Fibroblast of villous mesenchyme (primary cell): ENCODE data around the gene NDUFAF8. TPM values are rescaled to one million over a fixed set of nuclear protein-coding genes. Genes with fewer than 3 reads are reported as not detected.

ENCODE experiments used
- DNase-seq: peaks from one replicate; pipeline ENCODE4 v3.0.0-alpha.2; 2010; ENCODE audit warnings: low read depth
- H3K4me3 ChIP-seq: 2 replicates; pipeline ENCODE4 v1.5.1; 2011; ENCODE audit warnings: low read depth, mild to moderate bottlenecking, low read length
- CTCF ChIP-seq: IDR thresholded peaks from 2 replicates; pipeline ENCODE4 v1.5.1; 2012; ENCODE audit warnings: low read depth, mild to moderate bottlenecking, low read length; ENCODE audit not compliant: insufficient read depth
- total RNA-seq: library from RNA; depleted of rRNA; stranded (reverse); fragments of >200 nt; gene quantifications from 2 replicates; pipeline ENCODE4 v1.2.3, GENCODE V29; 2012

NDUFAF8 gene
- total RNA-seq, 1 donor, result 31.5 TPM

GRCh38 chr17:81282141-81282540, 43.0 kb downstream of the NDUFAF8 start:
- no peak for TF ChIP-seq CTCF
- DNase-seq, result no peak
- H3K4me3 ChIP-seq, result no peak overlapping the region

GRCh38 chr17:81282876-81283275, 43.8 kb downstream of the NDUFAF8 start:
- H3K4me3 ChIP-seq, result no peak overlapping the region
- DNase-seq, result no peak
- no peak for TF ChIP-seq CTCF

GRCh38 chr17:81285179-81285878, 46.2 kb downstream of the NDUFAF8 start:
- TF ChIP-seq CTCF, result no peak
- DNase-seq, result peak; percentile 76
- peak overlapping the region; percentile 4 for H3K4me3 ChIP-seq

GRCh38 chr17:81285894-81286293, 46.8 kb downstream of the NDUFAF8 start:
- peak overlapping the region; percentile 4 for H3K4me3 ChIP-seq
- no peak for DNase-seq
- no peak for TF ChIP-seq CTCF

GRCh38 chr17:81286491-81287145, 47.5 kb downstream of the NDUFAF8 start:
- DNase-seq, result no peak
- no peak for TF ChIP-seq CTCF

DNA sequence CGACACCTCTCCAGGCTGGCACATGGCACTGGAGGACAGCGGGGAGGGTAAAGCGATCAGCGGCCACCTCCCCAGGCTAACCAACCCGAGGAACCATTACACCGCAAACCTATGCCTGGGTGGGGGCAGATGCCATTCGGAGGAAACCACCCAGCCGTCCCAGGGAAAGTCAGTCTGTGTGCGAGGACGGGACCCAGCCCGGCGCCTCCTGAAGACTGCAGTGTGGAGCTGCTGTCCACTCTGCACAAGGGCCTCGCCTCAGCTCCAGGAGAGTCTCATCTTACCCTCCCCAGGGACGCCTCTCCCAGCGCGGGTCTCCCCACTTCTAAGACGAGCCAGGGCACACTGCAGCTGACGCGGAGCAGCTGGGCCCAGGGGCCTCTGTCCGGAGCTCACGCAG, 48.0 kb downstream of the NDUFAF8 start:
- TF ChIP-seq CTCF, result no peak
- DNase-seq, result no peak
- H3K4me3 ChIP-seq, result no peak overlapping the region

More at GRCh38 chr17:81286491-81287145, 47.5 kb downstream of the NDUFAF8 start:
- no peak overlapping the region for H3K4me3 ChIP-seq
